ENCODE data around the gene MMP17. TPM values are rescaled to one million over a fixed set of nuclear protein-coding genes. Genes with fewer than 3 reads are reported as not detected.

MMP17 gene
- total RNA-seq, 2 donors from 2014 or later: 2.5 TPM; not detected in 1

GRCh38 chr12:131840643-131841416 lies 12.6 kb downstream of the MMP17 start:
- no peaks in the 10 kb centered on the region for H3K9me3 ChIP-seq (ENCODE audit: control insufficient read depth, low read length, poor library complexity, severe bottlenecking)
- no peaks in the 10 kb centered on the region for H3K36me3 Mint-ChIP-seq (ENCODE audit: low read depth)
- no peaks in the 10 kb centered on the region for H3K4me1 Mint-ChIP-seq
- ATAC-seq (no peak), DNase-seq (no peak)
- H3K4me3 Mint-ChIP-seq: no peak overlapping the region
- no peak overlapping the region for H3K27ac Mint-ChIP-seq
- H3K27me3 Mint-ChIP-seq: no peaks in the 10 kb centered on the region

- H3K4me1 Mint-ChIP-seq: no peaks in the 10 kb centered on the region
- DNase-seq: no peak
- no peaks in the 10 kb centered on the region for H3K36me3 Mint-ChIP-seq (ENCODE audit: low read depth)
- no peaks in the 10 kb centered on the region for H3K9me3 ChIP-seq (ENCODE audit: control insufficient read depth, low read length, poor library complexity, severe bottlenecking)
- H3K27me3 Mint-ChIP-seq: no peaks in the 10 kb centered on the region
- no peak overlapping the region for H3K4me3 Mint-ChIP-seq
- ATAC-seq: no peak
- no peak overlapping the region for H3K27ac Mint-ChIP-seq
Observed at GRCh38 chr12:131841547-131841946, 13.4 kb downstream of the MMP17 start.

GRCh38 chr12:131842169-131842568 lies 14.0 kb downstream of the MMP17 start:
- H3K27ac Mint-ChIP-seq: no peak overlapping the region
- no peak for ATAC-seq

GRCh38 chr12:131843527-131843926 lies 15.3 kb downstream of the MMP17 start:
- H3K4me3 Mint-ChIP-seq: no peak overlapping the region
- ATAC-seq (no peak), DNase-seq (no peak)
- no peaks in the 10 kb centered on the region for H3K4me1 Mint-ChIP-seq
- H3K27me3 Mint-ChIP-seq: no peaks in the 10 kb centered on the region
- H3K27ac Mint-ChIP-seq: no peak overlapping the region
- no peaks in the 10 kb centered on the region for H3K36me3 Mint-ChIP-seq (ENCODE audit: low read depth)
- no peaks in the 10 kb centered on the region for H3K9me3 ChIP-seq (ENCODE audit: control insufficient read depth, low read length, poor library complexity, severe bottlenecking)

More at GRCh38 chr12:131842169-131842568, 14.0 kb downstream of the MMP17 start:
- Mint-ChIP-seq H3K27me3 (no peaks in the 10 kb centered on the region), H3K36me3 (ENCODE audit: low read depth) (no peaks in the 10 kb centered on the region), H3K4me3 (no peak overlapping the region), H3K4me1 (no peaks in the 10 kb centered on the region)
- no peak for DNase-seq
- no peaks in the 10 kb centered on the region for H3K9me3 ChIP-seq (ENCODE audit: control insufficient read depth, low read length, poor library complexity, severe bottlenecking)

- H3K4me3 Mint-ChIP-seq: no peak overlapping the region
- no peaks in the 10 kb centered on the region for H3K36me3 Mint-ChIP-seq (ENCODE audit: low read depth)
- DNase-seq: no peak
- H3K27ac Mint-ChIP-seq: no peak overlapping the region
- H3K4me1 Mint-ChIP-seq: no peaks in the 10 kb centered on the region
- H3K27me3 Mint-ChIP-seq: no peaks in the 10 kb centered on the region
- ATAC-seq: no peak
- no peaks in the 10 kb centered on the region for H3K9me3 ChIP-seq (ENCODE audit: control insufficient read depth, low read length, poor library complexity, severe bottlenecking)
Observed at GRCh38 chr12:131844140-131844539, 15.9 kb downstream of the MMP17 start.

GRCh38 chr12:131844656-131845055 lies 16.5 kb downstream of the MMP17 start:
- Mint-ChIP-seq H3K4me1 (no peaks in the 10 kb centered on the region), H3K36me3 (ENCODE audit: low read depth) (no peaks in the 10 kb centered on the region), H3K4me3 (no peak overlapping the region), H3K27me3 (no peaks in the 10 kb centered on the region), H3K27ac (no peak overlapping the region)
- no peak for DNase-seq
- no peak for ATAC-seq
- H3K9me3 ChIP-seq (ENCODE audit: control insufficient read depth, low read length, poor library complexity, severe bottlenecking): no peaks in the 10 kb centered on the region

- no peaks in the 10 kb centered on the region for H3K9me3 ChIP-seq (ENCODE audit: control insufficient read depth, low read length, poor library complexity, severe bottlenecking)
- Mint-ChIP-seq H3K27me3 (no peaks in the 10 kb centered on the region), H3K4me3 (no peak overlapping the region), H3K27ac (no peak overlapping the region), H3K36me3 (ENCODE audit: low read depth) (no peaks in the 10 kb centered on the region), H3K4me1 (no peaks in the 10 kb centered on the region)
- no peak for ATAC-seq
- DNase-seq: no peak
Observed at GRCh38 chr12:131845121-131845520, 16.9 kb downstream of the MMP17 start.

GRCh38 chr12:131847456-131847855 lies 19.3 kb downstream of the MMP17 start:
- no peaks in the 10 kb centered on the region for H3K9me3 ChIP-seq (ENCODE audit: control insufficient read depth, low read length, poor library complexity, severe bottlenecking)
- H3K27ac Mint-ChIP-seq: no peak overlapping the region
- H3K4me3 Mint-ChIP-seq: no peak overlapping the region
- ATAC-seq (no peak), DNase-seq (no peak)
- no peaks in the 10 kb centered on the region for H3K36me3 Mint-ChIP-seq (ENCODE audit: low read depth)
- no peaks in the 10 kb centered on the region for H3K4me1 Mint-ChIP-seq
- H3K27me3 Mint-ChIP-seq: no peaks in the 10 kb centered on the region

- Mint-ChIP-seq H3K27me3 (no peaks in the 10 kb centered on the region), H3K4me3 (no peak overlapping the region), H3K27ac (no peak overlapping the region), H3K4me1 (no peaks in the 10 kb centered on the region), H3K36me3 (ENCODE audit: low read depth) (no peaks in the 10 kb centered on the region)
- H3K9me3 ChIP-seq (ENCODE audit: control insufficient read depth, low read length, poor library complexity, severe bottlenecking): no peaks in the 10 kb centered on the region
- ATAC-seq (no peak), DNase-seq (no peak)
Observed at GRCh38 chr12:131848753-131849152, 20.6 kb downstream of the MMP17 start.

- no peak overlapping the region for H3K27ac Mint-ChIP-seq
- no peak overlapping the region for H3K4me3 Mint-ChIP-seq
- ATAC-seq (no peak), DNase-seq (no peak)
- no peaks in the 10 kb centered on the region for H3K9me3 ChIP-seq (ENCODE audit: control insufficient read depth, low read length, poor library complexity, severe bottlenecking)
- H3K36me3 Mint-ChIP-seq (ENCODE audit: low read depth): no peaks in the 10 kb centered on the region
- H3K27me3 Mint-ChIP-seq: no peaks in the 10 kb centered on the region
- H3K4me1 Mint-ChIP-seq: no peaks in the 10 kb centered on the region
Observed at GRCh38 chr12:131849700-131850553, 21.7 kb downstream of the MMP17 start.

- DNase-seq (no peak), ATAC-seq (peak; percentile 46)
- Mint-ChIP-seq H3K27me3 (peaks cover under 1% of the 10 kb centered on the region), H3K27ac (no peak overlapping the region), H3K4me3 (no peak overlapping the region), H3K4me1 (no peaks in the 10 kb centered on the region), H3K36me3 (ENCODE audit: low read depth) (no peaks in the 10 kb centered on the region)
- no peaks in the 10 kb centered on the region for H3K9me3 ChIP-seq (ENCODE audit: control insufficient read depth, low read length, poor library complexity, severe bottlenecking)
Observed at GRCh38 chr12:131850856-131851559, 22.8 kb downstream of the MMP17 start.

- H3K27ac Mint-ChIP-seq: no peak overlapping the region
- H3K4me1 Mint-ChIP-seq: peaks cover 6% of the 10 kb centered on the region
- no peak for ATAC-seq
- H3K4me3 Mint-ChIP-seq: no peak overlapping the region
- H3K27me3 Mint-ChIP-seq: peaks cover 8% of the 10 kb centered on the region
- H3K36me3 Mint-ChIP-seq (ENCODE audit: low read depth): peaks cover 7% of the 10 kb centered on the region
- no peaks in the 10 kb centered on the region for H3K9me3 ChIP-seq (ENCODE audit: control insufficient read depth, low read length, poor library complexity, severe bottlenecking)
- DNase-seq: no peak
Observed at GRCh38 chr12:131851741-131852550, 23.8 kb downstream of the MMP17 start.

Measured in T-helper 17 cell (primary cell).